K562 (cell line): ENCODE data around the gene NDUFA5. TPM values are rescaled to one million over a fixed set of nuclear protein-coding genes. Genes with fewer than 3 reads are reported as not detected.

ENCODE experiments used
- CBFB ChIP-seq: sonication (generic); formaldehyde crosslinking; IDR thresholded peaks from 2 replicates; pipeline ENCODE4 v1.4.0; 2020; ENCODE audit warnings: mild to moderate bottlenecking, missing genetic modification reagents
- CEBPB ChIP-seq: fragments of 450-650 bp; IDR thresholded peaks from 2 replicates; pipeline ENCODE4 v1.6.1; 2016; ENCODE audit warnings: missing genetic modification characterization, missing compliant biosample characterization
- CREB3 ChIP-seq: fragments of 450-650 bp; conservative IDR thresholded peaks from 2 replicates; pipeline ENCODE4 v1.6.1; 2016; ENCODE audit warnings: missing genetic modification characterization, low read depth, mild to moderate bottlenecking, missing compliant biosample characterization, moderate library complexity
- ETV6 ChIP-seq, 3 experiments: fragments of 150-350 bp in 1 of 3; sonication (generic) in 1 of 3; formaldehyde crosslinking in 1 of 3; IDR thresholded peaks; 2 replicates each; pipeline versions ENCODE4 v1.6.1 to v1.8.0; 2014 to 2022; ENCODE audit warnings: borderline replicate concordance in 2 of 3, low read depth in 2 of 3, antibody characterized with exemption in 1 of 3, low read length in 1 of 3, mild to moderate bottlenecking in 1 of 3, missing genetic modification reagents in 1 of 3
- FOS ChIP-seq: IDR thresholded peaks from 3 replicates; pipeline ENCODE4 v1.6.1; 2011; ENCODE audit not compliant: insufficient read length; ENCODE audit errors: extremely low read depth
- IFI16 ChIP-seq: fragments of 250-450 bp; sonication (Bioruptor Pico); IDR thresholded peaks from 2 replicates; pipeline ENCODE4 v2.1.2; 2022; ENCODE audit warnings: mild to moderate bottlenecking, inconsistent platforms
- KHSRP ChIP-seq: fragments of 450-650 bp; IDR thresholded peaks from 2 replicates; pipeline ENCODE4 v1.6.1; 2017
- NFE2 ChIP-seq: IDR thresholded peaks from 2 replicates; pipeline ENCODE4 v1.6.1; 2014; ENCODE audit warnings: antibody characterized with exemption, low read depth
- PATZ1 ChIP-seq: fragments of 250-450 bp; sonication (Bioruptor Pico); IDR thresholded peaks from 2 replicates; pipeline ENCODE4 v1.5.0; 2020; ENCODE audit warnings: mild to moderate bottlenecking, borderline replicate concordance
- PBX2 ChIP-seq, 2 experiments: IDR thresholded peaks in 1 of 2; conservative IDR thresholded peaks in 1 of 2; 2 replicates each; pipeline ENCODE4 v1.6.1; 2016; ENCODE audit warnings: low read depth in 2 of 2, mild to moderate bottlenecking in 1 of 2, missing compliant biosample characterization in 1 of 2, missing genetic modification characterization in 1 of 2, moderate library complexity in 1 of 2
- RBM25 ChIP-seq: fragments of 200-400 bp; formaldehyde crosslinking; IDR thresholded peaks from 2 replicates; pipeline ENCODE4 v1.6.1; 2018; ENCODE audit warnings: low read length, low read depth, moderate library complexity; ENCODE audit not compliant: severe bottlenecking
- RNF2 ChIP-seq: sonication (generic); IDR thresholded peaks from 2 replicates; pipeline ENCODE4 v1.6.1; 2016
- ZBTB26 ChIP-seq: fragments of 450-650 bp; formaldehyde crosslinking; IDR thresholded peaks from 2 replicates; pipeline ENCODE4 v1.4.0; 2022; ENCODE audit warnings: missing genetic modification characterization
- ZC3H11A ChIP-seq: IDR thresholded peaks from 2 replicates; pipeline ENCODE4 v1.6.1; 2012; ENCODE audit warnings: low read depth, low read length, improper control_type of control experiment
- ZNF41 ChIP-seq: fragments of 250-450 bp; sonication (Bioruptor Pico); conservative IDR thresholded peaks from 2 replicates; pipeline ENCODE4 v1.4.0; 2020; ENCODE audit warnings: mild to moderate bottlenecking
- ZNF512 ChIP-seq: IDR thresholded peaks from 2 replicates; pipeline ENCODE4 v1.6.1; 2016; ENCODE audit warnings: missing genetic modification characterization, missing compliant biosample characterization
- ZNF644 ChIP-seq: fragments of 200-800 bp; sonication (Bioruptor generic); IDR thresholded peaks from 2 replicates; pipeline ENCODE4 v1.6.1; 2016; ENCODE audit warnings: low read depth, missing genetic modification characterization, missing compliant biosample characterization
- ZNF699 ChIP-seq: fragments of 250-450 bp; sonication (Bioruptor Pico); IDR thresholded peaks from 2 replicates; pipeline ENCODE4 v1.8.0; 2021; ENCODE audit warnings: mild to moderate bottlenecking, moderate library complexity; ENCODE audit not compliant: insufficient replicate concordance
- ZZZ3 ChIP-seq: fragments of 450-650 bp; IDR thresholded peaks from 2 replicates; pipeline ENCODE4 v1.6.1; 2016; ENCODE audit warnings: antibody characterized with exemption, mild to moderate bottlenecking, moderate library complexity
- polyA plus RNA-seq, 8 experiments: library from polyadenylated mRNA; depleted of rRNA in 4 of 8; stranded (reverse) in 5 of 8; unstranded in 3 of 8; fragments of >200 nt; fragmentation: Nextera tagmentation in 2 of 8; fragmentation: Illumina TruSeq in 1 of 8; extraction: Ambion mirVana in 2 of 8; extraction: Trizol in 1 of 8; gene quantifications; 2 replicates each; pipeline versions ENCODE4 v1.2.1 to v1.2.3, GENCODE V29; 2011 to 2014; ENCODE audit warnings: inconsistent platforms in 1 of 8, missing spikeins in 1 of 8
- total RNA-seq, 7 experiments: library from RNA; depleted of rRNA in 6 of 7; stranded (reverse); fragments of >200 nt in 6 of 7; fragmentation: Illumina TruSeq in 2 of 7; extraction: Trizol in 2 of 7; gene quantifications; 2 replicates each; pipeline versions ENCODE4 v1.2.1 to v1.2.3, GENCODE V29; 2011 to 2021; ENCODE audit warnings: low replicate concordance in 1 of 7

NDUFA5 gene
- total and polyA plus RNA-seq, 9 of the 15 experiments (the other 6 are each of a cell fraction or from before 2014, with no cell fraction given): 155 to 677 (median 269) TPM

GRCh38 chr7:123557016-123557397, 611 bp downstream of the NDUFA5 start (continued):
- TF ChIP-seq ZBTB26 (CRISPR knock-in tag) (0 out of 2 replicates have a peak, but pooled peaks have one; percentile 21), ZZZ3 (no peak), ZNF41 (CRISPR knock-in tag) (no peak), KHSRP (no peak), IFI16 (CRISPR knock-in tag) (no peak), RBM25 (no peak), ZNF512 (tag) (peak; percentile 60; the same call in 1 of the 2 replicates), FOS (no peak), CREB3 (tag) (peak; percentile 80), CBFB (CRISPR knock-in tag) (no peak), ETV6 (IDR thresholded peaks at IDR 0.05; ENCODE audit: borderline replicate concordance in 1 of 2, low read depth in 2 of 2, low read length in 1 of 2) (no peak), ETV6 (CRISPR knock-in tag; IDR thresholded peaks at IDR 0.05; ENCODE audit: borderline replicate concordance) (no peak), ZNF644 (tag) (0 out of 2 replicates have a peak, but pooled peaks have one; percentile 13), PBX2 (CRISPR knock-in tag; IDR thresholded peaks at IDR 0.05; ENCODE audit: low read depth) (no peak), PBX2 (tag; conservative IDR thresholded peaks at IDR 0.05; ENCODE audit: low read depth) (peak; percentile 44; the same call in 1 of the 2 replicates), ZC3H11A (no peak), ZNF699 (no peak), CEBPB (tag) (no peak), PATZ1 (CRISPR knock-in tag) (no peak), NFE2 (no peak), RNF2 (no peak)
